ENCODE data around the gene SLC35D1.

Gene SLC35D1

GRCh38 chr1:67078291-67078690, 24.3 kb upstream of the SLC35D1 start:
- TF ChIP-seq NFIC (IDR thresholded peaks at IDR 0.05), result no peak
- TF ChIP-seq TAF1 (IDR thresholded peaks at IDR 0.05; ENCODE audit: low read depth), result no peak
- TF ChIP-seq EP300 (IDR thresholded peaks at IDR 0.05; ENCODE audit: borderline replicate concordance), result no peak
- no peak for TF ChIP-seq USF1 (IDR thresholded peaks at IDR 0.05)
- no peak for TF ChIP-seq CREB1 (IDR thresholded peaks at IDR 0.05; ENCODE audit: low read depth)

DNA sequence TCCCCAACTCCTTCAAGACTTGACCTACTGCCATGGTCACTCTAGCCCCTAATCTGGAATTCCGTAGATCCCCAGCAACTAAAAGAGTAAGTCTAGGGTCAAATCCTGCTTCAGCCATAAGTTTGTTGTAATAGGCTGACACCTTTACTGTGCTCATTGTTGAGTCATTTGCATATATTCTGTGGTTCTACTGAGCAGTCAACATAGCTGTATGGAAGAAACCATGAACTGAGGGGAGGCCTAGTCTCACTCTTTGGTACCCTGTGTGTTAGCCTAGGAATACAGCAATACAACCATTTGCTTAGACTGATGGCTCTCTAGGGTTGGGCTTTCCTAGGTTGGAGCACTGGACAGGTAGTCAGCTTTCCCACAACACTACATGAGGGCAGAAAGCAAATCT, 23.6 kb upstream of the SLC35D1 start:
- no peak for TF ChIP-seq NFIC (IDR thresholded peaks at IDR 0.05)
- no peak for TF ChIP-seq EP300 (IDR thresholded peaks at IDR 0.05; ENCODE audit: borderline replicate concordance)

GRCh38 chr1:67072749-67073148, 18.8 kb upstream of the SLC35D1 start:
- TF ChIP-seq TEAD4 (IDR thresholded peaks at IDR 0.05) (no peak), MAX (IDR thresholded peaks at IDR 0.05) (no peak), USF1 (IDR thresholded peaks at IDR 0.05) (no peak)

DNA sequence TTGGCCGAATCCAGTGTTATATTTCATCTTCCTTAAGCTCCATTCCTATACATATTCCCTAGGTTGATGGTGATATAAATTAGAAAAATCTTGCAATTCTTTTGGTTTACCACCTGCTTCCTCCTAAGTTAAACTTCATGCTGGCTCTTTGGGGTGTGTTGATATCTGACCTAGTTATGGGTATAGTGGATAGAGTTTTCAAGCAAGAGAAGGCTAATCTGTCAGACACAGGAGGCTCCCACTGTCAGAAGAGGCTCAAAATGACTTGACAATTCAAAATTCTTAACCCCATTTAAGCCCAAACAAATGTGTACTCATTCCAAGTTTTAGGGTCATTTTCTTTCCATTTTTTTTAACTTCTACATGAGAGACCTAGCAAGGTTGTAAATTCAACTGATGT, 8.5 kb upstream of the SLC35D1 start:
- TF ChIP-seq CEBPB (IDR thresholded peaks at IDR 0.05) (no peak), ZBTB7A (IDR thresholded peaks at IDR 0.05; ENCODE audit: low read depth) (no peak), TCF12 (IDR thresholded peaks at IDR 0.05; ENCODE audit: low read depth) (no peak), EP300 (IDR thresholded peaks at IDR 0.05; ENCODE audit: borderline replicate concordance) (no peak), EGR1 (IDR thresholded peaks at IDR 0.05) (no peak)

- no peak for TF ChIP-seq MAX (IDR thresholded peaks at IDR 0.05)
- TF ChIP-seq USF1 (IDR thresholded peaks at IDR 0.05), result no peak
- TF ChIP-seq TEAD4 (IDR thresholded peaks at IDR 0.05), result no peak
- TF ChIP-seq EGR1 (IDR thresholded peaks at IDR 0.05), result no peak
- no peak for TF ChIP-seq TAF1 (IDR thresholded peaks at IDR 0.05; ENCODE audit: low read depth)
- no peak for TF ChIP-seq TCF12 (IDR thresholded peaks at IDR 0.05; ENCODE audit: low read depth)
- TF ChIP-seq EP300 (IDR thresholded peaks at IDR 0.05; ENCODE audit: borderline replicate concordance), result no peak
- TF ChIP-seq YY1 (IDR thresholded peaks at IDR 0.05; ENCODE audit: low read depth), result no peak
- no peak for TF ChIP-seq ZBTB7A (IDR thresholded peaks at IDR 0.05; ENCODE audit: low read depth)
- TF ChIP-seq RAD21 (IDR thresholded peaks at IDR 0.05; ENCODE audit: low read depth), result no peak
- TF ChIP-seq CEBPB (IDR thresholded peaks at IDR 0.05), result no peak
- TF ChIP-seq FOXM1 (IDR thresholded peaks at IDR 0.05; ENCODE audit: borderline replicate concordance, low read depth), result no peak
- TF ChIP-seq NFIC (IDR thresholded peaks at IDR 0.05), result no peak
Measured at GRCh38 chr1:67061266-67061665, 7.3 kb upstream of the SLC35D1 start.

GRCh38 chr1:67060811-67061218, 6.9 kb upstream of the SLC35D1 start:
- TF ChIP-seq, protein P1, sequence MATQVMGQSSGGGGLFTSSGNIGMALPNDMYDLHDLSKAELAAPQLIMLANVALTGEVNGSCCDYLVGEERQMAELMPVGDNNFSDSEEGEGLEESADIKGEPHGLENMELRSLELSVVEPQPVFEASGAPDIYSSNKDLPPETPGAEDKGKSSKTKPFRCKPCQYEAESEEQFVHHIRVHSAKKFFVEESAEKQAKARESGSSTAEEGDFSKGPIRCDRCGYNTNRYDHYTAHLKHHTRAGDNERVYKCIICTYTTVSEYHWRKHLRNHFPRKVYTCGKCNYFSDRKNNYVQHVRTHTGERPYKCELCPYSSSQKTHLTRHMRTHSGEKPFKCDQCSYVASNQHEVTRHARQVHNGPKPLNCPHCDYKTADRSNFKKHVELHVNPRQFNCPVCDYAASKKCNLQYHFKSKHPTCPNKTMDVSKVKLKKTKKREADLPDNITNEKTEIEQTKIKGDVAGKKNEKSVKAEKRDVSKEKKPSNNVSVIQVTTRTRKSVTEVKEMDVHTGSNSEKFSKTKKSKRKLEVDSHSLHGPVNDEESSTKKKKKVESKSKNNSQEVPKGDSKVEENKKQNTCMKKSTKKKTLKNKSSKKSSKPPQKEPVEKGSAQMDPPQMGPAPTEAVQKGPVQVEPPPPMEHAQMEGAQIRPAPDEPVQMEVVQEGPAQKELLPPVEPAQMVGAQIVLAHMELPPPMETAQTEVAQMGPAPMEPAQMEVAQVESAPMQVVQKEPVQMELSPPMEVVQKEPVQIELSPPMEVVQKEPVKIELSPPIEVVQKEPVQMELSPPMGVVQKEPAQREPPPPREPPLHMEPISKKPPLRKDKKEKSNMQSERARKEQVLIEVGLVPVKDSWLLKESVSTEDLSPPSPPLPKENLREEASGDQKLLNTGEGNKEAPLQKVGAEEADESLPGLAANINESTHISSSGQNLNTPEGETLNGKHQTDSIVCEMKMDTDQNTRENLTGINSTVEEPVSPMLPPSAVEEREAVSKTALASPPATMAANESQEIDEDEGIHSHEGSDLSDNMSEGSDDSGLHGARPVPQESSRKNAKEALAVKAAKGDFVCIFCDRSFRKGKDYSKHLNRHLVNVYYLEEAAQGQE (IDR thresholded peaks at IDR 0.05; ENCODE audit: low read depth), result no peak
- TF ChIP-seq TCF12 (IDR thresholded peaks at IDR 0.05; ENCODE audit: low read depth) (no peak), CREB1 (IDR thresholded peaks at IDR 0.05; ENCODE audit: low read depth) (no peak), EGR1 (IDR thresholded peaks at IDR 0.05) (no peak), CEBPB (IDR thresholded peaks at IDR 0.05) (no peak), NFIC (IDR thresholded peaks at IDR 0.05) (no peak), FOXM1 (IDR thresholded peaks at IDR 0.05; ENCODE audit: borderline replicate concordance, low read depth) (no peak), USF1 (IDR thresholded peaks at IDR 0.05) (no peak), TEAD4 (IDR thresholded peaks at IDR 0.05) (no peak), TAF1 (IDR thresholded peaks at IDR 0.05; ENCODE audit: low read depth) (no peak), RAD21 (IDR thresholded peaks at IDR 0.05; ENCODE audit: low read depth) (no peak), MAX (IDR thresholded peaks at IDR 0.05) (no peak), EP300 (IDR thresholded peaks at IDR 0.05; ENCODE audit: borderline replicate concordance) (no peak), YY1 (IDR thresholded peaks at IDR 0.05; ENCODE audit: low read depth) (no peak), ZBTB7A (IDR thresholded peaks at IDR 0.05; ENCODE audit: low read depth) (no peak)

GRCh38 chr1:67059346-67059745, 5.4 kb upstream of the SLC35D1 start:
- TF ChIP-seq EGR1 (IDR thresholded peaks at IDR 0.05) (no peak), TEAD4 (IDR thresholded peaks at IDR 0.05) (no peak), NFIC (IDR thresholded peaks at IDR 0.05) (no peak), YY1 (IDR thresholded peaks at IDR 0.05; ENCODE audit: low read depth) (no peak), USF1 (IDR thresholded peaks at IDR 0.05) (no peak), CEBPB (IDR thresholded peaks at IDR 0.05) (no peak), CREB1 (IDR thresholded peaks at IDR 0.05; ENCODE audit: low read depth) (no peak), RAD21 (IDR thresholded peaks at IDR 0.05; ENCODE audit: low read depth) (no peak), EP300 (IDR thresholded peaks at IDR 0.05; ENCODE audit: borderline replicate concordance) (no peak), FOXM1 (IDR thresholded peaks at IDR 0.05; ENCODE audit: borderline replicate concordance, low read depth) (no peak)

Measured in Ishikawa (cell line).